H54 (cell line): Measurements from ENCODE around the gene OR1E2.
"Not testable (repeated sequence)": the region's sequence is repeated elsewhere in the genome, so short reads cannot be mapped to it uniquely, and the experiment has no call there.

Experiments used
- DNase-seq: peaks from one replicate; pipeline ENCODE4 v3.0.0; 2011; ENCODE audit warnings: low spot score, mixed read lengths; ENCODE audit not compliant: insufficient read length
- FAIRE-seq: peaks from 3 replicates; lab custom pipeline; 2011; peaks lifted over from hg19 to GRCh38; lab: Jason Lieb, UNC
- POLR2A ChIP-seq: IDR thresholded peaks from 2 replicates; pipeline ENCODE4 v1.6.1; 2011; ENCODE audit warnings: low read depth, mild to moderate bottlenecking, low read length

The OR1E2 gene

DNA sequence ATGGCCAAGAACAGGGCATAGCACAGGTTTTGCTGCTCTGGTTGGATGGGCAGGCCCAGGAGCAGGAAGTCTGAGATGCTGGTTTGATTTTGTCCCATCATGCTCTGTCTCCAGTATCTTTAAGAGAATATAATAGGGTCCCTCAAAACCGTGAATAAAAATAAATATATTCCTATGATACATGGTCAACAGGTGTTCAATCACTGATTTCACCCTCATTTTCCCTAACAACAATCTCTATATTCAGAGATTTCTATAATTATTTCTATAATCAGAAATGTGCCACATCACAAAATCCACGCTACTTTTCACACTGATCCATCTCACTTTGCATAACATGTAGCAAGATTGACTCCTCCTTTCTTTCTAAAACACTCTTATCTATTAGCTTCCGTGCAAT lies at the start of gene OR1E2:
Gene OR1E2, minus strand, starts transcription at position 101 of the 400 bp plus-strand sequence. Its CDS starts 0 bp downstream, at position 101.
- DNase-seq (no peak), FAIRE-seq (no peak)
- TF ChIP-seq POLR2A: no peak

- FAIRE-seq (no peak), DNase-seq (no peak)
- TF ChIP-seq POLR2A: no peak
Observed at GRCh38 chr17:3482852-3483251, 49.2 kb upstream of the OR1E2 start.

DNA sequence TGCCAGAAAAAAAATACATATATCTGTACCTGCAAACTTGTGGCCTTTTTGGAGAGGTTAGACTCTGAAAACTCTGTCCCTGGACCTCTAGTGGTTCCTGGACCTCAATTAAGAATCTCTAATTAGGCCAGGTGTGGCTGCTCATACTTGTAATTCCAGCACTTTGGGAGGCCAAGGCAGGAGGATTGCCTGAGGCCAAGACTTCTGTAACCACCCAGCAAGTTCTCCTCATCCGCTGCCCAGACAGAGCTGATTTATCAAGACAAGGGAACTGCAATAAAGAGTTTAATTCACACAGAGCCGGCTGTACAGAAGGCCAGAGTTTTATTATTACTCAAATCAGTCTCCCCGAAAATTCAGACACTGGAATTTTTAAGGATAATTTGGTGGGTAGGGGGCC lies 46.3 kb upstream of the OR1E2 start:
- DNase-seq (no peak), FAIRE-seq (no peak)
- TF ChIP-seq POLR2A: no peak

GRCh38 chr17:3475812-3476610 lies 42.4 kb upstream of the OR1E2 start, which contains the start of gene ASPA:
Gene ASPA (plus strand): TSS chr17:3475997. CDS start chr17:3476160, 163 bp downstream.
- peak; percentile 64 for FAIRE-seq

GRCh38 chr17:3475251-3475685 lies 41.6 kb upstream of the OR1E2 start:
- no peak for TF ChIP-seq POLR2A
- no peak for FAIRE-seq
- DNase-seq: no peak

More at GRCh38 chr17:3475812-3476610, 42.4 kb upstream of the OR1E2 start, which contains the start of gene ASPA:
- no peak for DNase-seq
- TF ChIP-seq POLR2A: no peak

- no peak for FAIRE-seq
- TF ChIP-seq POLR2A: no peak
- DNase-seq: no peak
Observed at GRCh38 chr17:3474212-3474611, 40.6 kb upstream of the OR1E2 start.

- DNase-seq (no peak), FAIRE-seq (no peak)
- TF ChIP-seq POLR2A: no peak
Observed at GRCh38 chr17:3472137-3472536, 38.5 kb upstream of the OR1E2 start.

GRCh38 chr17:3471599-3471998 lies 38.0 kb upstream of the OR1E2 start, which contains the start of gene SPATA22:
Gene SPATA22 (minus strand): TSS chr17:3471819. CDS start chr17:3469325, 2,494 bp downstream.
- DNase-seq (no peak), FAIRE-seq (no peak)
- no peak for TF ChIP-seq POLR2A

GRCh38 chr17:3469529-3469928 lies 35.9 kb upstream of the OR1E2 start:
- no peak for FAIRE-seq
- no peak for DNase-seq

DNA sequence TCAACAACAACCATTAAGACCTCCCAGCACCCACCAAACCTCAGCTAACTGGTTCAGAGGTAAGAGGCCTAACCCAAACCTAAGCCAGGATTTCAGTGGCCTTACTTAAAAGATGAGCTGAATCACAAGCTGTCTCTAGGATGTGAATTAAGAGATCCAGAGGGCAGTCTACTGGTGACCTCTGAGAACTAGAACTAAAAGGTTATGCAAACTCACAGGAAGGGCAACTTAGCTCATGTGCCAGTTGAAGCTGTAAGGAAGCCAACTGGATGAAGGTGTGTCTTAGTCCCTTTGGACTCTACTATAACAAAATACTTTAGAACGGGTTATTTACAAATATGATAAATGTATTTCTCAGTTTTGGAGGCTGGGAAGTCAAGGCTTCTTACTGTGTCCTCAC lies 32.7 kb upstream of the OR1E2 start:
- FAIRE-seq: peak; percentile 15
- DNase-seq: not testable (repeated sequence)

More at GRCh38 chr17:3469529-3469928, 35.9 kb upstream of the OR1E2 start:
- no peak for TF ChIP-seq POLR2A

GRCh38 chr17:3448059-3448665 lies 14.5 kb upstream of the OR1E2 start:
- no peak for TF ChIP-seq POLR2A
- no peak for DNase-seq
- no peak for FAIRE-seq

DNA sequence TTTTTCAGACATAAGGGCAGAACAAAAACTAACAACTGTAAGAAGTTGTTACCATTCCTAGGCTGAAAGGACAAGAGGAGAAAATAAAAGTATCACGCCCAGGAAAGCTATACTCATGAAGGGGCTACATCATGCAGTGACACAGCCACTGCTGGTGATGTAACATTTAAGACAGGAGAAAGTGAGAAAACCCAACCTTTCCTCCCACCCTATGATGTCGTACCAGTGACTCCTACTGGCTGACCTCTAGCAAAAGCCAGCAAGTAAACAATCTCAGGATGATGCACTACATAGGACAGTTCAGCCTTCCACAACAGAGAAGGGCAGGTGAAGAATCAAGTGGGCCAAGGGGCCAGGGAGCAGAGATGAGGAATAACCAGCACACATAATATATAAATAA lies 14.0 kb upstream of the OR1E2 start:
- no peak for DNase-seq
- no peak for TF ChIP-seq POLR2A
- peak; percentile 95 for FAIRE-seq

DNA sequence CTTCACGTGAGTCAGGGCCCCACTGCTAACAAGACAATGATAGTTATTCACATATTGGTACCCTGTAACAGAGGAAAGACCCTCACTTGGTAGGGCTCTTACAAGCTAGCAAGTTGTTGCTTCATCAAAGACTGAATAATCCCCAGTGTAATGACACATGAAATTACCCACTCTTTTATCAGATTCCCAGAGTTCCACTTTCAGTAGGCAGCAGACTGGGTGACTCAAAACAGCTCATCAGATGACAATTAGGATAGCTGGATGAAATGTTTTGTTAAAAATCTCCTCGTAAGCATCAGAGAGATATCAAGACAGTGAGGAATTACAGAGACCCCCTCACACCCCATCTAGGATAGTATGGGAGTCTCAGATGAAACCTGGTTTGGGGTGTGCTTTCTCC lies 6.8 kb upstream of the OR1E2 start:
- DNase-seq (no peak), FAIRE-seq (no peak)
- TF ChIP-seq POLR2A: no peak

DNA sequence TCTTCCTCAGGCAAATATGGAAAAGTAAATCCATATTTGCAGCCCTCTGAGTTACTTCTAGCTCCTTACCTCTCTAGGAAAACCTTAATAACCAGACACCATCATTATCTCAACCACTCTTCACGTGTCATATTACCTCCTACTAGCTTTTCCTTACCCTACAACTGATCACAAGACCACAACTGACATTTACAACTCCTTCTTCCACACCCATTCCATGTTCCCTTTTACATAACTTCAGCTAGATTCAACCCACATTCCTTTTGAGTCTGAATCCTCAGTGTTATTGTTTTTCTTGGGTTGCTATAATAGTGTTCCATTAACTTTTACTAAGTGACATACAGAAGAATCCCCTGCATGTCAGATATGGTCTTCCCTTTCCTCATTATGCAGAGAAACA lies 4.7 kb upstream of the OR1E2 start:
- no peak for TF ChIP-seq POLR2A
- DNase-seq (no peak), FAIRE-seq (no peak)

DNA sequence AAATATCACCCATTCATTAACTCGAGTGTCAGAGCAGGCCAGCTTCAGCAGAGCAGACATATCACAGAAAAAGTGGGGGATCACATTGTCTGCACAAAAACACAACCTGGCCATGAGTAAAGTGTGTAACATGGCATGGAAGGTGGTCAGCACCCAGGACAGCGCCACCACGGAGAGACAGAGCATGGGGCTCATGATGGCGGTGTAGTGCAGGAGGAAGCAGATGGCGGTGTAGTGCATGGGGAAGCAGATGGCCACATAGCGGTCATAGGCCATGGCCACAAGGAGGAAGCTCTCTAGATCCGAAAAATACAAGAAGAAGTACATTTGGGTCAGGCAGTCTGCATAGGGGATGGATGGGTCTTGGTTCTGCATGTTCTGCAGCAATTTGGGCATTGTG lies 426 bp downstream of the OR1E2 start:
- DNase-seq: not testable (repeated sequence)
- FAIRE-seq: peak; percentile 88
